HS-5 (cell line): ENCODE measurements around the gene PSMB3.

ENCODE experiments used
- DNase-seq: peaks from one replicate; pipeline ENCODE4 v3.0.0-alpha.2; 2012; ENCODE audit warnings: low read depth

The PSMB3 gene

GRCh38 chr17:38797158-38797490, 44.6 kb downstream of the PSMB3 start:
- no peak for DNase-seq

GRCh38 chr17:38797828-38798227, 45.3 kb downstream of the PSMB3 start:
- DNase-seq, result no peak

GRCh38 chr17:38798614-38799500, 46.3 kb downstream of the PSMB3 start:
- DNase-seq, result no peak

- DNase-seq, result peak; percentile 87
These were observed 47.1 kb downstream of the PSMB3 start, which contains the start of gene PIP4K2B for GRCh38 chr17:38799501-38800236. Gene PIP4K2B (minus strand): TSS chr17:38799556. CDS start chr17:38799424, 132 bp downstream.

GRCh38 chr17:38800237-38800760, 47.8 kb downstream of the PSMB3 start:
- DNase-seq, result no peak

GRCh38 chr17:38809828-38810227, 57.3 kb downstream of the PSMB3 start:
- no peak for DNase-seq
